IMR-90 (cell line): ENCODE results near the gene ADAMTS8. TPM values are rescaled to one million over a fixed set of nuclear protein-coding genes. Genes with fewer than 3 reads are reported as not detected.

Experiments used
- ATAC-seq: fragments of 200-7000 bp; cut with Tn5 transposase; 2 replicates; pipeline ENCODE4 v1.9.1; 2020; ENCODE audit warnings: low read depth, mild to moderate bottlenecking, moderate library complexity
- BruUV-seq: library from RNA; stranded (reverse); fragments of 400-500 nt; replicated peaks from 2 replicates; lab custom pipeline; 2021; lab: Mats Ljungman, UMichigan
- CTCF ChIA-PET: fragments of 300-600 bp; formaldehyde crosslinking; extraction: SDS; loops from one replicate; lab custom pipeline; 2021; ENCODE audit warnings: antibody characterized with exemption; lab: Yijun Ruan, JAX
- POLR2A ChIA-PET: fragments of 300-600 bp; sonication (Branson Sonifier 250); formaldehyde crosslinking; loops from one replicate; lab custom pipeline; 2022; ENCODE audit warnings: antibody characterized with exemption; ENCODE audit not compliant: unreplicated experiment; lab: Charles Lee
- DNase-seq: peaks from one replicate; pipeline ENCODE4 v3.0.0; 2013
- H2AFZ ChIP-seq: replicated peaks from 2 replicates; pipeline ENCODE3; 2013; ENCODE audit warnings: low read length, mild to moderate bottlenecking; ENCODE audit not compliant: poor library complexity
- H2AK5ac ChIP-seq: 2 replicates; pipeline ENCODE4 v1.6.1; 2013; ENCODE audit warnings: low read depth, low read length, inconsistent platforms
- H2AK9ac ChIP-seq: replicated peaks from 2 replicates; pipeline ENCODE3; 2013; ENCODE audit warnings: mild to moderate bottlenecking, low read depth, low read length, moderate library complexity; ENCODE audit not compliant: poor library complexity
- H2BK120ac ChIP-seq: 2 replicates; pipeline ENCODE4 v1.6.1; 2013; ENCODE audit warnings: low read depth, low read length, inconsistent platforms
- H2BK15ac ChIP-seq: 3 replicates; pipeline ENCODE4 v1.6.1; 2013; ENCODE audit warnings: low read depth, low read length, inconsistent platforms
- H2BK20ac ChIP-seq: 2 replicates; pipeline ENCODE4 v1.6.1; 2013; ENCODE audit warnings: low read depth, mild to moderate bottlenecking, inconsistent platforms, low read length, moderate library complexity
- H2BK5ac ChIP-seq: 2 replicates; pipeline ENCODE4 v1.6.1; 2013; ENCODE audit warnings: mild to moderate bottlenecking, low read depth, low read length, inconsistent platforms; ENCODE audit not compliant: poor library complexity, severe bottlenecking
- H3K14ac ChIP-seq: replicated peaks from 2 replicates; pipeline ENCODE4 v1.6.1; 2013; ENCODE audit warnings: low read depth, low read length, inconsistent platforms
- H3K18ac ChIP-seq: 2 replicates; pipeline ENCODE4 v1.6.1; 2013; ENCODE audit warnings: low read depth, low read length, control low read depth
- H3K23ac ChIP-seq: 2 replicates; pipeline ENCODE4 v1.6.1; 2013; ENCODE audit warnings: low read depth, low read length, inconsistent platforms
- H3K27ac ChIP-seq: 2 replicates; pipeline ENCODE4 v1.5.1; 2013; ENCODE audit warnings: mild to moderate bottlenecking, control low read depth, low read length; ENCODE audit not compliant: insufficient read depth
- H3K27me3 ChIP-seq: 2 replicates; pipeline ENCODE4 v1.6.1; 2013; ENCODE audit warnings: low read length; ENCODE audit not compliant: control insufficient read depth, insufficient read depth
- H3K36me3 ChIP-seq: 2 replicates; pipeline ENCODE4 v1.6.1; 2013; ENCODE audit warnings: low read length, mixed read lengths; ENCODE audit not compliant: control insufficient read depth, insufficient read depth
- H3K4ac ChIP-seq: 2 replicates; pipeline ENCODE4 v1.6.1; 2013; ENCODE audit warnings: low read depth, low read length, inconsistent platforms
- H3K4me1 ChIP-seq: 2 replicates; pipeline ENCODE4 v1.6.1; 2013; ENCODE audit warnings: low read length, mixed read lengths; ENCODE audit not compliant: control insufficient read depth, insufficient read depth
- H3K4me2 ChIP-seq: 2 replicates; pipeline ENCODE4 v1.6.1; 2013; ENCODE audit warnings: low read depth, mild to moderate bottlenecking, control low read depth, low read length, moderate library complexity
- H3K4me3 ChIP-seq: 2 replicates; pipeline ENCODE4 v1.5.1; 2013; ENCODE audit warnings: low read depth, mild to moderate bottlenecking, control low read depth, low read length, moderate library complexity; ENCODE audit not compliant: insufficient read depth
- H3K56ac ChIP-seq: 2 replicates; pipeline ENCODE4 v1.6.1; 2013; ENCODE audit warnings: low read length, inconsistent platforms; ENCODE audit not compliant: insufficient read depth; ENCODE audit errors: extremely low read depth
- H3K79me1 ChIP-seq, 2 experiments: 2 replicates each; pipeline ENCODE4 v1.6.1; 2013; ENCODE audit warnings: low read length in 2 of 2, inconsistent platforms in 1 of 2, low read depth in 1 of 2
- H3K9ac ChIP-seq: 2 replicates; pipeline ENCODE4 v1.6.1; 2013; ENCODE audit warnings: low read depth, low read length, control low read depth
- H3K9me1 ChIP-seq: 2 replicates; pipeline ENCODE4 v1.6.1; 2013; ENCODE audit warnings: low read length, inconsistent platforms; ENCODE audit not compliant: insufficient read depth
- H3K9me3 ChIP-seq: 2 replicates; pipeline ENCODE4 v1.6.1; 2013; ENCODE audit warnings: low read length; ENCODE audit not compliant: control insufficient read depth, insufficient read depth
- H4K20me1 ChIP-seq: 2 replicates; pipeline ENCODE4 v1.6.1; 2013; ENCODE audit warnings: low read length, inconsistent platforms; ENCODE audit not compliant: insufficient read depth
- H4K5ac ChIP-seq: 2 replicates; pipeline ENCODE4 v1.6.1; 2013; ENCODE audit warnings: mild to moderate bottlenecking, low read depth, low read length, control low read depth
- H4K8ac ChIP-seq, 2 experiments: 2 replicates each; pipeline ENCODE4 v1.6.1; 2013; ENCODE audit warnings: low read depth in 2 of 2, low read length in 2 of 2, control low read depth in 1 of 2, inconsistent platforms in 1 of 2
- H4K91ac ChIP-seq: 2 replicates; pipeline ENCODE4 v1.6.1; 2013; ENCODE audit warnings: low read depth, low read length, inconsistent platforms; ENCODE audit not compliant: insufficient read depth
- FOS ChIP-seq: fragments of 150-350 bp; IDR thresholded peaks from 2 replicates; pipeline ENCODE4 v1.6.1; 2016; ENCODE audit warnings: low read depth, low read length
- WGBS, 2 experiments: methylation state at CpG; one replicate each; pipeline versions ENCODE4 v1.1.5 to v1.1.7; 2013; ENCODE audit warnings: missing lambda C conversion rate in 2 of 2; ENCODE audit not compliant: insufficient read length in 1 of 2; ENCODE audit errors: extremely low coverage in 2 of 2; 5-methylcytosine and 5-hydroxymethylcytosine counted together
- dilution Hi-C: fragments of 300-500 bp; cut with HindIII; formaldehyde crosslinking; loops from one replicate; pipeline ENCODE4 v1.14.3; 2018; ENCODE audit warnings: low sequenced_read_pairs; ENCODE audit not compliant: unreplicated experiment
- in situ Hi-C: fragments of 300-500 bp; cut with MboI; formaldehyde crosslinking; loops from 3 replicates; pipeline ENCODE4 v1.14.3; 2019; ENCODE audit warnings: low sequenced_read_pairs, inconsistent platforms, mixed read lengths
- intact Hi-C: fragments of 100-400 bp; cut with micrococcal nuclease; formaldehyde crosslinking; loops from 2 replicates; pipeline ENCODE4 v1.10.0; 2022
- polyA plus RNA-seq, 3 experiments: library from polyadenylated mRNA; depleted of rRNA; stranded (reverse); fragments of >200 nt; gene quantifications; 2 replicates each; pipeline ENCODE4 v1.2.3, GENCODE V29; 2012; ENCODE audit warnings: low replicate concordance in 1 of 3
- total RNA-seq: library from RNA; depleted of rRNA; stranded (reverse); fragments of >200 nt; gene quantifications from 2 replicates; pipeline ENCODE4 v1.2.3, GENCODE V29; 2012

Gene ADAMTS8
- total and polyA plus RNA-seq, 2 of the 4 experiments (the other 2 are of a cell fraction) = under 0.01 to 0.60 TPM

- no peak overlapping the region for H4K8ac ChIP-seq
- no peaks in the 10 kb centered on the region for H3K36me3 ChIP-seq
- in situ Hi-C loops = loop anchor here (25.0 kb wide), 1 partner anchor 182 kb away; no protein-coding TSS in a partner anchor
- H2BK20ac ChIP-seq = no peak overlapping the region
- no TSS peak for BruUV-seq
- peaks cover 47% of the 10 kb centered on the region for H3K27me3 ChIP-seq
- no peak overlapping the region for H2BK120ac ChIP-seq
- no peak for TF ChIP-seq FOS
- no peak overlapping the region for H3K9ac ChIP-seq
- no peak overlapping the region for H3K23ac ChIP-seq
- peaks cover 4% of the 10 kb centered on the region; the same call in 1 of the 2 replicates for H4K20me1 ChIP-seq
- H3K27ac ChIP-seq = no peak overlapping the region
- H3K4me3 ChIP-seq = no peak overlapping the region
- no peak overlapping the region for H2AK5ac ChIP-seq
- intact Hi-C loops = no loop called here
- no peak for ATAC-seq
- H3K56ac ChIP-seq = no peak overlapping the region
- no peaks in the 10 kb centered on the region for H3K9me3 ChIP-seq
- 81% methylated on average over 4 of the region's 6 CpGs; no CpG with 5 or more reads in 1 of the 2 experiments for WGBS, 2 experiments
- H3K4ac ChIP-seq = no peak overlapping the region
- peaks cover 1% of the 10 kb centered on the region; the same call in 1 of the 2 replicates for H3K9me1 ChIP-seq
- no peak overlapping the region for H2AK9ac ChIP-seq
- H2AFZ ChIP-seq = no peak overlapping the region
- no peak overlapping the region for H3K18ac ChIP-seq
- no peak overlapping the region for H3K4me2 ChIP-seq
- peaks cover 4% of the 10 kb centered on the region for H3K4me1 ChIP-seq
- DNase-seq = no peak
- no peak overlapping the region for H4K91ac ChIP-seq
- no peak overlapping the region for H2BK5ac ChIP-seq
- dilution Hi-C loops = no loop called here
- POLR2A ChIA-PET = no interaction called here
- CTCF ChIA-PET = interaction anchor here (0.6 kb wide), 1 partner anchor 82 kb away, joined by 3 read pairs; no protein-coding TSS in a partner anchor
- no peaks in the 10 kb centered on the region for H3K79me1 ChIP-seq
- H2BK15ac ChIP-seq = no peak overlapping the region
- H3K14ac ChIP-seq = no peak overlapping the region
- H4K5ac ChIP-seq = no peak overlapping the region
These were observed 33.8 kb downstream of the ADAMTS8 start for GRCh38 chr11:130394615-130395014.
